WTC11 (cell line): ENCODE measurements around the gene SPZ1.

Experiments used
- IRF2 ChIP-seq: sonication (generic); formaldehyde crosslinking; IDR thresholded peaks from 2 replicates; pipeline ENCODE4 v1.8.0; 2022; ENCODE audit warnings: low read depth, missing genetic modification reagents, borderline replicate concordance
- TEAD4 ChIP-seq: sonication (generic); formaldehyde crosslinking; IDR thresholded peaks from 2 replicates; pipeline ENCODE4 v1.8.0; 2022; ENCODE audit warnings: mild to moderate bottlenecking, missing genetic modification reagents
- ZBTB21 ChIP-seq: sonication (generic); formaldehyde crosslinking; IDR thresholded peaks from 2 replicates; pipeline ENCODE4 v1.8.1; 2023; ENCODE audit warnings: mild to moderate bottlenecking, missing genetic modification reagents, borderline replicate concordance
- TF ChIP-seq, protein P1 (sequence below): fragments of 200-600 bp; IDR thresholded peaks from 2 replicates; pipeline ENCODE4 v1.8.0; 2022; ENCODE audit warnings: antibody characterized with exemption
- TF ChIP-seq, protein P2 (sequence below): sonication (generic); formaldehyde crosslinking; IDR thresholded peaks from 2 replicates; pipeline ENCODE4 v1.8.1; 2023; ENCODE audit warnings: mild to moderate bottlenecking, missing genetic modification reagents, borderline replicate concordance
- TF ChIP-seq, protein P3 (sequence below): sonication (generic); formaldehyde crosslinking; IDR thresholded peaks from 2 replicates; pipeline ENCODE4 v1.8.1; 2022; ENCODE audit warnings: missing genetic modification reagents, borderline replicate concordance
- TF ChIP-seq, protein P4 (sequence below): sonication (generic); formaldehyde crosslinking; IDR thresholded peaks from 2 replicates; pipeline ENCODE4 v1.8.1; 2022; ENCODE audit warnings: mild to moderate bottlenecking, missing genetic modification reagents, moderate library complexity, borderline replicate concordance
- TF ChIP-seq, protein P5 (sequence below): sonication (generic); formaldehyde crosslinking; IDR thresholded peaks from 2 replicates; pipeline ENCODE4 v1.8.0; 2022; ENCODE audit warnings: mild to moderate bottlenecking, missing genetic modification reagents

DNA sequence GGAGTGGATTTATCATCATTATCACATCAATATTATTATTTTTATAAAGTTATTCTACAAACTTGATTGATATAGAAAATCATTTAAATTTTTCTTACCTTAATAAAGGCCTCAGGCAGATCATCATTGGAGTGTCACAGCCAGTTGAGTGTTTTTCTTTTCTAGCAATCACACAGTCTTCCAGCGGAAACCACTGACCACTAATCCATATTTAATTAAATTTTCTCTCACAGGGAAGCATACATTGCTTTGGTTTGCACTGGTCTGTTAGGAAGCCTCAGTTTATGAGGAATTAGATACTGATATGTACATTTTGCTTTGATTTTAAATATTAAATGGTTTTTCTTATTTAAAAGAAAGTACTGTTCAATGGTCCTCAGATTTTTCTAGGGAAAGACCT is 6.7 kb downstream of the SPZ1 start:
- TF ChIP-seq, protein P1, sequence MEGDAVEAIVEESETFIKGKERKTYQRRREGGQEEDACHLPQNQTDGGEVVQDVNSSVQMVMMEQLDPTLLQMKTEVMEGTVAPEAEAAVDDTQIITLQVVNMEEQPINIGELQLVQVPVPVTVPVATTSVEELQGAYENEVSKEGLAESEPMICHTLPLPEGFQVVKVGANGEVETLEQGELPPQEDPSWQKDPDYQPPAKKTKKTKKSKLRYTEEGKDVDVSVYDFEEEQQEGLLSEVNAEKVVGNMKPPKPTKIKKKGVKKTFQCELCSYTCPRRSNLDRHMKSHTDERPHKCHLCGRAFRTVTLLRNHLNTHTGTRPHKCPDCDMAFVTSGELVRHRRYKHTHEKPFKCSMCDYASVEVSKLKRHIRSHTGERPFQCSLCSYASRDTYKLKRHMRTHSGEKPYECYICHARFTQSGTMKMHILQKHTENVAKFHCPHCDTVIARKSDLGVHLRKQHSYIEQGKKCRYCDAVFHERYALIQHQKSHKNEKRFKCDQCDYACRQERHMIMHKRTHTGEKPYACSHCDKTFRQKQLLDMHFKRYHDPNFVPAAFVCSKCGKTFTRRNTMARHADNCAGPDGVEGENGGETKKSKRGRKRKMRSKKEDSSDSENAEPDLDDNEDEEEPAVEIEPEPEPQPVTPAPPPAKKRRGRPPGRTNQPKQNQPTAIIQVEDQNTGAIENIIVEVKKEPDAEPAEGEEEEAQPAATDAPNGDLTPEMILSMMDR = no peak
- TF ChIP-seq, protein P2, sequence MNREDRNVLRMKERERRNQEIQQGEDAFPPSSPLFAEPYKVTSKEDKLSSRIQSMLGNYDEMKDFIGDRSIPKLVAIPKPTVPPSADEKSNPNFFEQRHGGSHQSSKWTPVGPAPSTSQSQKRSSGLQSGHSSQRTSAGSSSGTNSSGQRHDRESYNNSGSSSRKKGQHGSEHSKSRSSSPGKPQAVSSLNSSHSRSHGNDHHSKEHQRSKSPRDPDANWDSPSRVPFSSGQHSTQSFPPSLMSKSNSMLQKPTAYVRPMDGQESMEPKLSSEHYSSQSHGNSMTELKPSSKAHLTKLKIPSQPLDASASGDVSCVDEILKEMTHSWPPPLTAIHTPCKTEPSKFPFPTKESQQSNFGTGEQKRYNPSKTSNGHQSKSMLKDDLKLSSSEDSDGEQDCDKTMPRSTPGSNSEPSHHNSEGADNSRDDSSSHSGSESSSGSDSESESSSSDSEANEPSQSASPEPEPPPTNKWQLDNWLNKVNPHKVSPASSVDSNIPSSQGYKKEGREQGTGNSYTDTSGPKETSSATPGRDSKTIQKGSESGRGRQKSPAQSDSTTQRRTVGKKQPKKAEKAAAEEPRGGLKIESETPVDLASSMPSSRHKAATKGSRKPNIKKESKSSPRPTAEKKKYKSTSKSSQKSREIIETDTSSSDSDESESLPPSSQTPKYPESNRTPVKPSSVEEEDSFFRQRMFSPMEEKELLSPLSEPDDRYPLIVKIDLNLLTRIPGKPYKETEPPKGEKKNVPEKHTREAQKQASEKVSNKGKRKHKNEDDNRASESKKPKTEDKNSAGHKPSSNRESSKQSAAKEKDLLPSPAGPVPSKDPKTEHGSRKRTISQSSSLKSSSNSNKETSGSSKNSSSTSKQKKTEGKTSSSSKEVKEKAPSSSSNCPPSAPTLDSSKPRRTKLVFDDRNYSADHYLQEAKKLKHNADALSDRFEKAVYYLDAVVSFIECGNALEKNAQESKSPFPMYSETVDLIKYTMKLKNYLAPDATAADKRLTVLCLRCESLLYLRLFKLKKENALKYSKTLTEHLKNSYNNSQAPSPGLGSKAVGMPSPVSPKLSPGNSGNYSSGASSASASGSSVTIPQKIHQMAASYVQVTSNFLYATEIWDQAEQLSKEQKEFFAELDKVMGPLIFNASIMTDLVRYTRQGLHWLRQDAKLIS (CRISPR knock-in tag) = no peak
- TF ChIP-seq, protein P3, sequence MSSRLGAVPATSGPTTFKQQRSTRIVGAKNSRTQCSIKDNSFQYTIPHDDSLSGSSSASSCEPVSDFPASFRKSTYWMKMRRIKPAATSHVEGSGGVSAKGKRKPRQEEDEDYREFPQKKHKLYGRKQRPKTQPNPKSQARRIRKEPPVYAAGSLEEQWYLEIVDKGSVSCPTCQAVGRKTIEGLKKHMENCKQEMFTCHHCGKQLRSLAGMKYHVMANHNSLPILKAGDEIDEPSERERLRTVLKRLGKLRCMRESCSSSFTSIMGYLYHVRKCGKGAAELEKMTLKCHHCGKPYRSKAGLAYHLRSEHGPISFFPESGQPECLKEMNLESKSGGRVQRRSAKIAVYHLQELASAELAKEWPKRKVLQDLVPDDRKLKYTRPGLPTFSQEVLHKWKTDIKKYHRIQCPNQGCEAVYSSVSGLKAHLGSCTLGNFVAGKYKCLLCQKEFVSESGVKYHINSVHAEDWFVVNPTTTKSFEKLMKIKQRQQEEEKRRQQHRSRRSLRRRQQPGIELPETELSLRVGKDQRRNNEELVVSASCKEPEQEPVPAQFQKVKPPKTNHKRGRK (CRISPR knock-in tag) = no peak
- TF ChIP-seq ZBTB21 (CRISPR knock-in tag) = no peak
- TF ChIP-seq TEAD4 (CRISPR knock-in tag) = no peak
- TF ChIP-seq, protein P4, sequence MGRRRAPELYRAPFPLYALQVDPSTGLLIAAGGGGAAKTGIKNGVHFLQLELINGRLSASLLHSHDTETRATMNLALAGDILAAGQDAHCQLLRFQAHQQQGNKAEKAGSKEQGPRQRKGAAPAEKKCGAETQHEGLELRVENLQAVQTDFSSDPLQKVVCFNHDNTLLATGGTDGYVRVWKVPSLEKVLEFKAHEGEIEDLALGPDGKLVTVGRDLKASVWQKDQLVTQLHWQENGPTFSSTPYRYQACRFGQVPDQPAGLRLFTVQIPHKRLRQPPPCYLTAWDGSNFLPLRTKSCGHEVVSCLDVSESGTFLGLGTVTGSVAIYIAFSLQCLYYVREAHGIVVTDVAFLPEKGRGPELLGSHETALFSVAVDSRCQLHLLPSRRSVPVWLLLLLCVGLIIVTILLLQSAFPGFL (CRISPR knock-in tag) = no peak
- TF ChIP-seq, protein P5, sequence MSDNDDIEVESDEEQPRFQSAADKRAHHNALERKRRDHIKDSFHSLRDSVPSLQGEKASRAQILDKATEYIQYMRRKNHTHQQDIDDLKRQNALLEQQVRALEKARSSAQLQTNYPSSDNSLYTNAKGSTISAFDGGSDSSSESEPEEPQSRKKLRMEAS (CRISPR knock-in tag) = no peak
- no peak for TF ChIP-seq IRF2 (CRISPR knock-in tag)
